Measurements from ENCODE around the gene DIP2B. TPM values are rescaled to one million over a fixed set of nuclear protein-coding genes. Genes with fewer than 3 reads are reported as not detected.
"Not testable (repeated sequence)": the region's sequence is repeated elsewhere in the genome, so short reads cannot be mapped to it uniquely, and the experiment has no call there.

Gene DIP2B
- total RNA-seq, 2 experiments from 2014 or later, result 21.4 to 22.5 TPM

DNA sequence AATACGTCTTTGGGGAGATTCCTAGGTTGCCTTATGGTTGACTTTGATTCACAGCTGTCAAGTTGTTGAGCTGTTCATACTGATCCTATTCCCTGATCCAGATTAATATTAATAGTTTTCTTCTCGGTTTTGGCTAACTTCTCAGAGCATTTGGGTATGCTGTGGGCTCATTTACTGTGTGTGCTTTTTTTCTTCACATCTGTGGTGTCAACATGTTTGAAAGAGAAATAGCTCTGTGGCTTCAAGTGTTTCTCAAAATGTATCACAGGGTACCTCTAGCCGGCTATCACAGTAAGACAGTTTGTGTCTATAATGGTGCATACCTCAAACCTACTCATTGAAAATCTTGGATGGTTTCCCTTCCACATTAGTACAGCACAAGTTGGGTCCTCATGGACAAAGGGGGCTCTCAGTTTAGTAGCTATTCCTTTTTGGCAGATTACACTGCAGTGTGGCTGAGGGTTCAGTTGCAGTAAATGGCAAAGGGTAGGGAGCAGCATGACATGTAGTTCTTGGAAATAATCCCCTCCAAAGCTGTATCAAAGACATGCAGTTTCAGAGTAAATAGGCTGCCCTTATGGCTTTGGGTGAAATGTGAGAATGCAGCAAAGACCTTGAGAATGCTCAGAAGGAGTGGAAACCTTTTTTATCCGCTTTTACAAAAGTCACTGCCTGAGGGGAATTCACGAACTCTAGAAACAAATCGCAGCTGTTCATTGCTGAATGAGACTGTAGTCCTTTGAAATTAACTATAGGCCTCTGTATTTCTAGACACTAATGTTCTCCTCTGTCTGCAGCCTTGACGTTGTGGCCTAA, 156.7 kb downstream of the DIP2B start:
- peaks cover 5% of the 10 kb centered on the region for H3K4me1 Mint-ChIP-seq
- H3K36me3 Mint-ChIP-seq, result peaks cover 2% of the 10 kb centered on the region
- no peak overlapping the region for H3K27ac Mint-ChIP-seq
- DNase-seq, result no peak
- H3K4me3 Mint-ChIP-seq, result no peak overlapping the region
- no peaks in the 10 kb centered on the region for H3K9me3 Mint-ChIP-seq
- H3K27me3 Mint-ChIP-seq, result no peaks in the 10 kb centered on the region

GRCh38 chr12:50662116-50662510, 157.3 kb downstream of the DIP2B start:
- Mint-ChIP-seq H3K27ac (no peak overlapping the region), H3K4me1 (peaks cover 5% of the 10 kb centered on the region), H3K9me3 (no peaks in the 10 kb centered on the region), H3K27me3 (no peaks in the 10 kb centered on the region), H3K4me3 (no peak overlapping the region), H3K36me3 (peaks cover 2% of the 10 kb centered on the region)
- DNase-seq, result no peak

- Mint-ChIP-seq H3K4me1 (peaks cover 10% of the 10 kb centered on the region), H3K4me3 (no peak overlapping the region), H3K9me3 (no peaks in the 10 kb centered on the region), H3K27ac (no peak overlapping the region), H3K36me3 (no peaks in the 10 kb centered on the region), H3K27me3 (no peaks in the 10 kb centered on the region)
- no peak for DNase-seq
These were observed 160.4 kb downstream of the DIP2B start for GRCh38 chr12:50665170-50665569.

DNA sequence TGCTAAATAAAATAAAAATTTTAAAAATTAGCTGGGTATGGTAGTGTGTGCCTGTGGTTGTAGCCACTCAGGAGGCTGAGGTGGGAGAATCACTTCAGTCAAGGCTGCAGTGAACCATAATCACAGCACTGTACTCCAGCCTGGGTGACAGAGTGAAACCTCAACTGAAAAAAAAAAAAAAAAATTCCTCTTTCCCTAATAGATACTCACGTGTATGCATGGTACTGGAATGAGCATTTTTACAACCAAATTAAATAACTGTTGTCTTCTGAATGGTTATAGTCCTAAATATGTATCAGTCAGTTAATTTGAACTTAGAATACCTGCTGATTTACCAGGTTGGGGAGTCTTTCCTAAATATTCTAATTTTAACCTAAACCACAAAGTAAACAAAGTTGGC, 160.8 kb downstream of the DIP2B start:
- DNase-seq, result no peak
- Mint-ChIP-seq H3K27me3 (no peaks in the 10 kb centered on the region), H3K27ac (no peak overlapping the region), H3K4me3 (no peak overlapping the region), H3K9me3 (no peaks in the 10 kb centered on the region), H3K36me3 (peaks cover 2% of the 10 kb centered on the region), H3K4me1 (peaks cover 10% of the 10 kb centered on the region)

DNA sequence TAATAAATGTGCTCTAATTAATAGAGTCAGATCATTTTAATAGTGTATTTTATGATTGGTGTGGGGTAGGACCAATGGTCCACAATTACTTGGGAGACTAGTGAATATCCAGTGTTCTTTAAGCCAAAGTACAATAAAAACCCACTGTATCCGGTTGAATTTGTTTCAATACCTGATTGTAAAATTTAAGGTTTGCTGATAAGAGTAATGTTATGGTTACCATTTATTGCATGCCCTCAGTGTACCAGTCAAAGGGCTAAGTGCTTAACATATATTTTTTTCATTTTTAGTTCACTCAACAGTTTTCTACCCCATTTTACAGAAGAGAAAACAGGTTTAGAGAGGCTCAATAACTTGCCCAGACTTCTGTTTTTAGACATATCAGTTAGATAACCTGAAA, 161.2 kb downstream of the DIP2B start:
- Mint-ChIP-seq H3K27me3 (no peaks in the 10 kb centered on the region), H3K4me3 (no peak overlapping the region), H3K27ac (no peak overlapping the region), H3K9me3 (no peaks in the 10 kb centered on the region), H3K4me1 (peaks cover 10% of the 10 kb centered on the region), H3K36me3 (peaks cover 3% of the 10 kb centered on the region)
- DNase-seq, result no peak

DNA sequence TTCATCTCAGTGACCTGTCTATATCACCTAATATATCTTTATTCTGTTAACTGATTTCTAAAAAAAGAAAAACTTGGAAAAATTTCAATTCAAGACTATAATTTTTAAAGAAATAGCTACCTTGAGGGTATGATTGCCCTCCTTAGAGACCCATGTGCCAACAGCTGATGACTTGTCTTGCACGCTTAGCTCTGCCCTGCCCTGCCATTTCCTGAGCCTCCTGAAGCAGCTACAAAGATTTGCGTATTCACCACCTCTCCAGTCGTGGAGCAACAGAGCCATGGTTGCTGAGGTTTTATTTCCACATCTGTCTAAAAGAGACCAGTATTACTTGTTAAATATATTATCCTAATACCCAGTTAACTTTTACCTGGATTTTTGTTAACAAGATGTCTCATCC, 167.4 kb downstream of the DIP2B start:
- Mint-ChIP-seq H3K4me1 (peaks cover 5% of the 10 kb centered on the region), H3K27me3 (no peaks in the 10 kb centered on the region), H3K9me3 (no peaks in the 10 kb centered on the region), H3K36me3 (peaks cover 3% of the 10 kb centered on the region), H3K4me3 (no peak overlapping the region), H3K27ac (no peak overlapping the region)
- no peak for DNase-seq

- no peak for DNase-seq
- Mint-ChIP-seq H3K4me1 (no peaks in the 10 kb centered on the region), H3K9me3 (no peaks in the 10 kb centered on the region), H3K36me3 (no peaks in the 10 kb centered on the region), H3K27ac (no peak overlapping the region), H3K27me3 (no peaks in the 10 kb centered on the region), H3K4me3 (no peak overlapping the region)
These were observed 172.0 kb downstream of the DIP2B start for GRCh38 chr12:50676756-50677155.

DNA sequence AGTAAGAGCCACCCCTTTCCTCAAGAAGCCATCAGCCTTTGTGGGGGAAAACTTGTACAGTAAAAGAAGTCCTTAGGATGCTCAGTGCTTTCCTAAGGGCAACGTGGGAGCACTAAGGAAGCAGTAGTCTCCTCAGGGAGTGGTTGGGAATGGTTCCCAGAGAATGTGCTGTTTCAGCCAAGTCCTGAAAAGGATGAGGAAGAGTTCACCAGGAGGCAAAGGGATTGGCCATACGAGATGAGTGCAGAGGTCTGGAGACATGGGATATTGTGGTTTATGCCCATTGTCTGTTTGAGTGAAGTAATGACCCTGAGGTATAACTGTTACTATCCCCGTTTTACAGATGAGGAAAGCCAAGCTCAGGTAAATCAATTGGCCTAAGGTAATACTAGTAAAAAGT, 173.1 kb downstream of the DIP2B start:
- Mint-ChIP-seq H3K4me3 (no peak overlapping the region), H3K27ac (no peak overlapping the region), H3K9me3 (no peaks in the 10 kb centered on the region), H3K36me3 (no peaks in the 10 kb centered on the region), H3K4me1 (no peaks in the 10 kb centered on the region), H3K27me3 (no peaks in the 10 kb centered on the region)
- DNase-seq, result no peak

- H3K36me3 Mint-ChIP-seq, result no peaks in the 10 kb centered on the region
- H3K9me3 Mint-ChIP-seq, result no peaks in the 10 kb centered on the region
- no peak overlapping the region for H3K4me3 Mint-ChIP-seq
- H3K27ac Mint-ChIP-seq, result no peak overlapping the region
- no peaks in the 10 kb centered on the region for H3K4me1 Mint-ChIP-seq
- DNase-seq, result no peak
- no peaks in the 10 kb centered on the region for H3K27me3 Mint-ChIP-seq
These were observed 174.0 kb downstream of the DIP2B start for GRCh38 chr12:50678650-50679365.

DNA sequence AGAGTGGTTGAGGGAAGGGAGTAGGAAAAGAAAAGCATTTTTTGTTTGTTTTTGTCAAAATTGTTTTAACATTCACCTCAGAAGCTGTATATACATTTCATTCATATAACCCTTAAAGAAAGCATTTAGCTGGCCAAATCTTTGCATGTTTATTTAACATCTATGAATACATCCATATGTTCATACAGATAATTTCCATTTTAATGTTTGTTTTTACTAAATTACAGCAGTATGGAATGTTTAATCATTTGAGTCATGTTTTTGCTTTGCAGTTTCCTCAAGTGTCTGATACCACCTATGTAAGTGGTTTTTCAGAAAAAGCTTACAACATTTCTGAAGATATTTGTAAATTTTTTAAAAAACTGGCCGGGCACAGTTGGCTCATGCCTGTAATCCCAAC, 174.8 kb downstream of the DIP2B start:
- H3K27me3 Mint-ChIP-seq, result no peaks in the 10 kb centered on the region
- H3K9me3 Mint-ChIP-seq, result no peaks in the 10 kb centered on the region
- no peak overlapping the region for H3K4me3 Mint-ChIP-seq
- no peak overlapping the region for H3K27ac Mint-ChIP-seq
- H3K4me1 Mint-ChIP-seq, result no peaks in the 10 kb centered on the region
- no peaks in the 10 kb centered on the region for H3K36me3 Mint-ChIP-seq
- no peak for DNase-seq

- H3K27me3 Mint-ChIP-seq, H3K4me3 Mint-ChIP-seq, DNase-seq, H3K36me3 Mint-ChIP-seq, H3K27ac Mint-ChIP-seq, H3K4me1 Mint-ChIP-seq, H3K9me3 Mint-ChIP-seq: not testable (repeated sequence)
These were observed 176.3 kb downstream of the DIP2B start for GRCh38 chr12:50681064-50681463.

DNA sequence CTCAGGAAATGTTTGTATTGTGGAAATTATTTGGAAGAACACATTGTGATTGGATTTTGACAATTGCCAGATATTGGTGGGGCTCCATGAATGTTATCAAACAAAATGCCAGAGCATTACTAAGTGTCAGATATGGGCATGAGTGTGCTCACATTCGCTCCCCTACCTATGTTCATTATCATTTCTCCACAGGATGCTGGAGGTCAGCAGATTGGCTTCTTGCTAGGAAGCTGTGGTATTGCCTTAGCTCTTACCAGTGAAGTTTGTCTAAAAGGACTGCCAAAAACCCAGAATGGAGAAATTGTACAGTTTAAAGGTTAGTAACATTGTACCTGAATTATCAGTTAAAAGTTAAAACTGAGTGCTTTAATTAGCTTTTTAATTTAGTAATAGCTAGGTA, 180.9 kb downstream of the DIP2B start:
- Mint-ChIP-seq H3K4me3 (no peak overlapping the region), H3K27ac (no peak overlapping the region), H3K4me1 (no peaks in the 10 kb centered on the region), H3K36me3 (peaks cover 5% of the 10 kb centered on the region), H3K27me3 (no peaks in the 10 kb centered on the region), H3K9me3 (no peaks in the 10 kb centered on the region)
- DNase-seq, result no peak

DNA sequence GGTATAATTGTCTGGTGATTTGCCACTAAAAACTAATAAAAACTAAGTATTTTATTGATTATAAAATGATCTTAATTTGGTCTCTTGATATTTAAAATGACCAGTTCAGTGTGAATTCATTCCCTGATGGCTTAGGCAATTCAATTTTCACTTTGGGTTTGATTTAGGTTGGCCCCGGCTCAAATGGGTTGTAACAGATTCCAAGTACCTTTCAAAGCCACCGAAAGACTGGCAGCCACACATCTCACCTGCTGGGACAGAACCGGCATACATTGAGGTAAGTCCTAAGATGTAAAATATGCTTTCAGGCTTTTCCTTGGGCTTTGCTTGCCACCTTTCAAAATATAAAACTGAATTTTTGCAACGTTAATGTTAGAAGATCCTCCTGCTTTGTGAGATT, 181.6 kb downstream of the DIP2B start:
- DNase-seq, result no peak
- Mint-ChIP-seq H3K4me1 (no peaks in the 10 kb centered on the region), H3K36me3 (peaks cover 5% of the 10 kb centered on the region), H3K27ac (no peak overlapping the region), H3K4me3 (no peak overlapping the region), H3K9me3 (no peaks in the 10 kb centered on the region), H3K27me3 (no peaks in the 10 kb centered on the region)

- peaks cover 5% of the 10 kb centered on the region for H3K36me3 Mint-ChIP-seq
- H3K27ac Mint-ChIP-seq, result no peak overlapping the region
- H3K9me3 Mint-ChIP-seq, result no peaks in the 10 kb centered on the region
- H3K27me3 Mint-ChIP-seq, result no peaks in the 10 kb centered on the region
- H3K4me1 Mint-ChIP-seq, result no peaks in the 10 kb centered on the region
- H3K4me3 Mint-ChIP-seq, result no peak overlapping the region
- no peak for DNase-seq
These were observed 182.2 kb downstream of the DIP2B start for GRCh38 chr12:50686976-50687375.

DNA sequence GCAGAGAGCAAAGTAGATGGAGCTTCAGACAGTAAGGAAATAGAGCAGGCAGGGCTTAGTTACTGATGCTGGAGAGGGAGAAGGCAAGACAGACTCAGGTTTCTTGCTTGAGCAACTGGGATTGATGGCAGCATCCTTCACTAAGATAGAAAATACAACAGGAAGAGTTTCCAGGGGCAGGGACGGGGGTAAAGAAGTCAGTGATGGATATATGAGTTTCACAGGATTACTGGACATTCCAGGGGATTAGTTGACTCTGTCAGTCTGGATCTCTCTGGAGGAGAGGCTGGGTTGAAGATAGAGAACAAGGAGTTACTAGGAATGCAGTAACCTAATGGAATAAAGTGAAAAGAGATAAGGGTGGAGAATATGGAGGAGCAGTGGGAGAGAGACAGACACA, 184.7 kb downstream of the DIP2B start:
- H3K4me1 Mint-ChIP-seq, result no peaks in the 10 kb centered on the region
- no peak for DNase-seq
- H3K9me3 Mint-ChIP-seq, result no peaks in the 10 kb centered on the region
- H3K27me3 Mint-ChIP-seq, result no peaks in the 10 kb centered on the region
- H3K36me3 Mint-ChIP-seq, result peaks cover 9% of the 10 kb centered on the region
- no peak overlapping the region for H3K4me3 Mint-ChIP-seq
- H3K27ac Mint-ChIP-seq, result no peak overlapping the region

DNA sequence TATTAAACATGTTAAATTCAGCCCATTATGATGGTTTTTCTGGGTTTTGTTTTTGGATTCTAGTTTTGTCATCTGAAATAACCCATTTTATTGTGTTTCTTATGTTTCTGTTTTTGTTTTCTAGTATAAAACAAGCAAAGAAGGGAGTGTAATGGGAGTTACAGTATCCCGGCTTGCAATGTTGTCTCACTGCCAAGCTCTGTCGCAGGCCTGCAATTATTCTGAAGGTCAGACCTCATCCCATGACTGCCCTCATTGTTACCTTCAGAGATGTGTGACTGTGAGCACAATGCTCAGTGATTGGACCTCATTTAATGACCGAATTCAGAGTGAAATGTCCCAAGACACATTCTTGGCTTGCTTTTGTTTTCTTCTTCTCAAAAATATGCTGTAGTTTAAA, 186.1 kb downstream of the DIP2B start:
- Mint-ChIP-seq H3K4me3 (no peak overlapping the region), H3K4me1 (no peaks in the 10 kb centered on the region), H3K27ac (no peak overlapping the region), H3K9me3 (no peaks in the 10 kb centered on the region), H3K36me3 (peaks cover 9% of the 10 kb centered on the region), H3K27me3 (no peaks in the 10 kb centered on the region)
- DNase-seq, result no peak
